Fibroblast of the aortic adventitia (primary cell): ENCODE measurements around the gene CCR5AS.

Source experiments
- DNase-seq: peaks from one replicate; pipeline ENCODE4 v3.0.0-alpha.2; 2010; ENCODE audit warnings: low read depth
- H3K4me3 ChIP-seq: 2 replicates; pipeline ENCODE4 v1.5.1; 2011; ENCODE audit warnings: low read depth, mild to moderate bottlenecking, control low read depth, low read length, moderate library complexity
- TF ChIP-seq, protein P1 (sequence below): IDR thresholded peaks from 2 replicates; pipeline ENCODE4 v1.5.1; 2011; ENCODE audit warnings: mild to moderate bottlenecking, low read length, control low read depth, inconsistent platforms; ENCODE audit not compliant: insufficient read depth

The CCR5AS gene

DNA sequence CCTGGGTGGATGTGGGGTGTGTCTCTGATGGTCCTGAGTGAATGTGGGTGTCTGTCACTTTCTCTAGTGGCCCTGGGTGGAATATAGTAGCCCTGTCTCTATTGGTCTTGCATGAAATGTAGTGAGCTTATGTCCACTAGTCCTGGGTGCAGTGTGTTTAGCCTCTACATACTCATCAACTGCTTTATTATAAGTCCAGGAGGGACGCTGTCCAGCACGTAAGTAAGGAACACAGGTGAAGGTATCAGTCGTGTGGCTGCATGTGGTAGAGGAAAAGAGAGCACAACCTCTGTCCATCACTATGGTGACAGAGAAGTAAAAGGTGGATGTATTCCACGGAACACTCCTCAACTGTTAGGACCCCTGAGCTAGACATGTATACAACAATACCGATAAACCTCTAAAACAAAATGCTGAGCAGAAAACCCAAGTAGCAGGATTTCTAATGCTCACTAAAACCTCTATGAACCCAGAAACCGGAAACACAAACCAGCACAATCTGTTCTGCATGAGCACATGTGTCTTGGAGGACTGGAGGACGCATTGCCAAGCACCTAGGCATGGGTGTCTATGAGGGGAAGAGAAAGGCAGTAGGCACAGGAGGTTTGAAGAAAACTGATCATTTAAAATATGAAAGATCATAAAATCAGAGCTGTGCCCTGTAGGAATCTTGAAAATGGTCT is 46.8 kb upstream of the CCR5AS start:
- no peak overlapping the region for H3K4me3 ChIP-seq
- DNase-seq: no peak
- TF ChIP-seq, protein P1, sequence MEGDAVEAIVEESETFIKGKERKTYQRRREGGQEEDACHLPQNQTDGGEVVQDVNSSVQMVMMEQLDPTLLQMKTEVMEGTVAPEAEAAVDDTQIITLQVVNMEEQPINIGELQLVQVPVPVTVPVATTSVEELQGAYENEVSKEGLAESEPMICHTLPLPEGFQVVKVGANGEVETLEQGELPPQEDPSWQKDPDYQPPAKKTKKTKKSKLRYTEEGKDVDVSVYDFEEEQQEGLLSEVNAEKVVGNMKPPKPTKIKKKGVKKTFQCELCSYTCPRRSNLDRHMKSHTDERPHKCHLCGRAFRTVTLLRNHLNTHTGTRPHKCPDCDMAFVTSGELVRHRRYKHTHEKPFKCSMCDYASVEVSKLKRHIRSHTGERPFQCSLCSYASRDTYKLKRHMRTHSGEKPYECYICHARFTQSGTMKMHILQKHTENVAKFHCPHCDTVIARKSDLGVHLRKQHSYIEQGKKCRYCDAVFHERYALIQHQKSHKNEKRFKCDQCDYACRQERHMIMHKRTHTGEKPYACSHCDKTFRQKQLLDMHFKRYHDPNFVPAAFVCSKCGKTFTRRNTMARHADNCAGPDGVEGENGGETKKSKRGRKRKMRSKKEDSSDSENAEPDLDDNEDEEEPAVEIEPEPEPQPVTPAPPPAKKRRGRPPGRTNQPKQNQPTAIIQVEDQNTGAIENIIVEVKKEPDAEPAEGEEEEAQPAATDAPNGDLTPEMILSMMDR: no peak

DNA sequence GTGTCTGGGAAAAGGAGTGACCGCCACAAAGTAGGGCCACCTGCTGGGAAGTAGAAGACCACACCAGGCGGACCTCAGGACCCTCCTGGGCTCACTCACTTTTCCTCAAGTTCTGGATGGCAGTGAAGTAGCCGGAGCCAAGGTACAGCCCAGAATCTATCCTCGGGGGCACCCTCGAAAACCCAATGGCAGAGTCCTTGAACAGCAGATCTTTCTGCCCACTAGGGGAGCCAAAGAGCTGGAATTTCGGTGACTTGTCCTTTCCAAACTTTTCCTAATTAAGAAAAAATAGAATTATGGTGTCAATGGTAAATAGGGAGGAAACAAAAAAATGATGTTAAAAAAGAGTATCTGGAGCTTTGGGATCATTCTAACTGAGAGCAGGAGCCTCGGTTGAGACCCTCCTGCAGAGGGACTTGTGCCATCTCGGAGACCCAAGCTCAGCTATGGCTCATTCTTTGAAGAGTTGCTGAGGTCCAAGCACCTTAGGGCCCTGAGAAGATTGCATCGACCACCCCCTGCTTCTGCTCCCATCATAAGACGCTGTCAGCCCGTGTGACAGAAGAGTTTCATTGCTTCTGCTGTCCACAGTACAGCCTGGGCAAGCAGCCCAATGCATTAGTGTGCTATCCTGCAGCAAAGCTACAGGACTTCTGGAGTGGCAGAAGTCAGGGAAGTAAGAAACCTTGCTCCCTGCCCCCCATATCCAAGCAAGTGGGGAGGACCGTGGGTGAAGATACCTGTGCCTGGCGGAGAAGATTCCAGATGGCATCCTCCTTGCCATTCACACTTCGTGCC is 43.1 kb upstream of the CCR5AS start:
- TF ChIP-seq, protein P1: peak; percentile 75
- H3K4me3 ChIP-seq: no peak overlapping the region
- DNase-seq: peak; percentile 26

GRCh38 chr3:46448721-46449120 is 41.9 kb upstream of the CCR5AS start:
- DNase-seq: no peak
- no peak overlapping the region for H3K4me3 ChIP-seq
- TF ChIP-seq, protein P1: no peak

DNA sequence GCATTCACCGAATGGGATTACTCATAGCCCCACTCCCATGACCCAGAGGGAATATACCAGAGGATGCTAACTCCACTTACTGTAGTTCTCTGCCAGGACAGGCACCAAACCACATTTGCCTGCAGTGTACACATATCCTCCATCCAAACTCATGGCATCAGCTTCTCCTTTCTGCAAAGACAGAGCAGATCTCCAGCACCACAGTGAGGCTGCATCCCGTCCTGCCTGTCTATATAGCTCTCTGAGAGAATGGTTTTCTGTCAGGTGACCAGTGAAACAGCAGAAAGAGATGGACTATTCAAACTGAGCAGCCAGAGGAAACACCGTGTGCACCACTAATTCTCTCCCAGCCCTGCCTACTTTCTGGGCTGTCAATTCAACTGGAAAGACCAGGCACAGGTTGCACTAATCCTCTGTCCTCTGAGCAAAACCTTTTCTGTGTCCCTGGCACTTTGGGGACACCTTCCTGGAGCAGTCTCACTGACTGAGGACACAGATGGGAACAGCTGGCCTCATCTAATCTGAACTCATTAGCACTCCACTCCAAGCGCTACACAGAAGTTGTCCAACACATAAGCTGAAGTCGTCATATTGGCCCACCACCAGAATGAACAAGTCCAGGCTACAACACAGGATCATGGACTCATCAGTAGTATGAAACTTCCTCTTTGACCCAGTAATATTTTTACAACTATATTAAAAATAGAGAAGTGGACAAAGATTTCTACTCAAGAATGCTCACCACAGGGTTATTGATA is 40.5 kb upstream of the CCR5AS start:
- DNase-seq: no peak
- TF ChIP-seq, protein P1: no peak
- no peak overlapping the region for H3K4me3 ChIP-seq

DNA sequence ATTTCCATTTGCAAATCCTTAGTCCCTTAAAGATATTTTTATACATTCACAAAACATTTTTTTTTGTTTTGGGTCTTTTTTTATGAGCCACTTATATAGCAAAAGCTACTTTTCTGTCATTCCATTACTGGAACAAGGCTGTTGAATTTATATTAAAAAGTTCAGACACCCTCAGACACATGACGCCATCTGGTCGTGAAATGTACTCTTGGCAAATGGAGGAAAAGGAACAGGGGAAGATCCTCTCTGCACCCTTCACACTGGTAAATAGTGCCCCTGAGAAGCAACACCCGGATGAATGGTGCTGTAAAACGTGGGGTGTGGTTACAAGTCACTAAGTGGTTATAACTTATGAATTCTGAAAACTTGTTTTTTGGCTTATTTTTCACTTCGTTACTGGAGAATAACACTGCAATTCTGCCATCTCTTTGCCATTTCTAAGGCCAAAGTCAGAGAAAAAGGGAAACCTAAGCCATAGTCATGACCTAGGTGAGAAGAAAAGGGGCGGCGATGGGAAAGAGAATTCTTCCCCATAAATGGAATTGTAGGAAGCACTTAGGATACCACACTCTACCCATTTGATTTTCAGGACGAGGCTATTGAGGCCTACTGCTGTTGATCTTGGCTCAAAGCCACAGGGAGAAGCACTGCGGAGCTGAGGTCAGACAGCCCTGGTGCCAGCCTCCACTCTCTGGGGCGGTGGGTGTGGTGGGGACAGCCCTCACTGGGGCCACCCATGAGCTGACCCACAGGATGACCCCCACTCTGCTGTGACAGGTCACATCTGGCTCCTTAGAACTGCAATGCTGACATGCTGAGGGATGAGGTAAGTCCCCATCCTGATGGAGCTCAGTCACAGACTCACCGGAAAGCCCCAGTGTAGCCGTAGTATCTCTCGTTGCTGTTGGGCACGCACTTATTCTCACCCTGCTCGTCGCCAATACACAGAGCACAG is 36.0 kb upstream of the CCR5AS start:
- TF ChIP-seq, protein P1: peak; percentile 65
- H3K4me3 ChIP-seq: no peak overlapping the region
- peak; percentile 64 for DNase-seq
